ENCODE data around the gene SCUBE3. TPM values are rescaled to one million over a fixed set of nuclear protein-coding genes. Genes with fewer than 3 reads are reported as not detected.

SCUBE3 gene
- total and polyA plus RNA-seq, 9 of the 15 experiments (the other 6 are each of a cell fraction or from before 2014, with no cell fraction given), result 0.01 to 0.11 TPM; not detected in 7

- TF ChIP-seq ZBTB34 (CRISPR knock-in tag; IDR thresholded peaks at IDR 0.05) (no peak), MYNN (IDR thresholded peaks at IDR 0.05) (no peak), MYNN (CRISPR knock-in tag; IDR thresholded peaks at IDR 0.05) (no peak), ZNF282 (CRISPR knock-in tag; IDR thresholded peaks at IDR 0.05) (no peak), NFIC (IDR thresholded peaks at IDR 0.05) (no peak), ARHGAP35 (IDR thresholded peaks at IDR 0.05; ENCODE audit: partially characterized antibody) (peak; percentile 20), BRF1 (IDR thresholded peaks at IDR 0.05; ENCODE audit: borderline replicate concordance, extremely low read depth, insufficient read length) (no peak), SMARCE1 (IDR thresholded peaks at IDR 0.05) (no peak; the same call in none of the 2 replicates), ZBTB40 (IDR thresholded peaks at IDR 0.05) (peak; percentile 59), ZBTB40 (CRISPR knock-in tag; IDR thresholded peaks at IDR 0.05) (no peak), BCL6 (CRISPR knock-in tag; IDR thresholded peaks at IDR 0.05) (no peak), ZEB2 (IDR thresholded peaks at IDR 0.05) (peak; percentile 82), ZNF449 (CRISPR knock-in tag; IDR thresholded peaks at IDR 0.05) (0 out of 2 replicates have a peak, but pooled peaks have one; percentile 45), PHF20 (IDR thresholded peaks at IDR 0.05; ENCODE audit: partially characterized antibody) (no peak), PHF8 (IDR thresholded peaks at IDR 0.05; ENCODE audit: borderline replicate concordance, low read length) (no peak)
Observed at GRCh38 chr6:35259948-35260590, 46.3 kb downstream of the SCUBE3 start (continued).
